Measurements from ENCODE around the gene GRB2. TPM values are rescaled to one million over a fixed set of nuclear protein-coding genes. Genes with fewer than 3 reads are reported as not detected.

GRB2 gene
- polyA plus RNA-seq, 3 donors: 164 to 338 (median 262) TPM

DNA sequence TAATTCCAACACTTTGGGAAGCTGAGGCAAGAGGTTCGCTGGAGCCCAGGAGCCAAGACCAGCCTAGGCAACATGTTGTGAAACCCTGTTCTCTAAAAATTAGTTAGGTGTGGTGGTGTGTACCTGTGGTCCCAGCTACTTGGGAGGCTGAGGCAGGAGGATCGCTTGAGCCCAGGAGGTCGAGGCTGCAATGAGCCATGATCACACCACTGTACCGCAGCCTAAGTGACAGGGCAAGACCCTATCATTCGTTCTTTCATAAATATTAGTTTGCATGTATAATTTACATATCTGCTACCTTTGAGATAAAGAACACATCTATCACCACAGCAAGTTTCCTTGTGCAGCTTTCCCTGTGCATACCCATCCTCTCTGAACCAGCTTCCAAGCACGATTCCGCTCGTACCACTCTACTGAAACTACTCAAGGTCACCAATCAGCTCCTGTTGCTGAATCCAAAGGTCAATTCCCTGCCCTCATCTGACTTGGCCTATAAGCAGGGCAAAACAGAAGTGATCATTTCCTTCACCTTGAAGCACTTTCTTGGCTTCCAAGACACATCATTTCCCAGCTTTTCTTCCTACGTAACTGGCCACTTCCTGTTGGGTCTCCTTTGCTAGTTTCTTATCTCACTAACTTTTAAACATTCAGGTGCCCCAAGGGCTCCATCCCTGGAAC, 49.1 kb downstream of the GRB2 start:
- peaks cover 8 to 10% of the 10 kb centered on the region in 2 donors for H3K36me3 ChIP-seq (replicated peaks in 1 of 2; ENCODE audit: control insufficient read depth in 1 of 2, insufficient read depth in 2 of 2, low read length in 2 of 2)
- TF ChIP-seq, protein P1, sequence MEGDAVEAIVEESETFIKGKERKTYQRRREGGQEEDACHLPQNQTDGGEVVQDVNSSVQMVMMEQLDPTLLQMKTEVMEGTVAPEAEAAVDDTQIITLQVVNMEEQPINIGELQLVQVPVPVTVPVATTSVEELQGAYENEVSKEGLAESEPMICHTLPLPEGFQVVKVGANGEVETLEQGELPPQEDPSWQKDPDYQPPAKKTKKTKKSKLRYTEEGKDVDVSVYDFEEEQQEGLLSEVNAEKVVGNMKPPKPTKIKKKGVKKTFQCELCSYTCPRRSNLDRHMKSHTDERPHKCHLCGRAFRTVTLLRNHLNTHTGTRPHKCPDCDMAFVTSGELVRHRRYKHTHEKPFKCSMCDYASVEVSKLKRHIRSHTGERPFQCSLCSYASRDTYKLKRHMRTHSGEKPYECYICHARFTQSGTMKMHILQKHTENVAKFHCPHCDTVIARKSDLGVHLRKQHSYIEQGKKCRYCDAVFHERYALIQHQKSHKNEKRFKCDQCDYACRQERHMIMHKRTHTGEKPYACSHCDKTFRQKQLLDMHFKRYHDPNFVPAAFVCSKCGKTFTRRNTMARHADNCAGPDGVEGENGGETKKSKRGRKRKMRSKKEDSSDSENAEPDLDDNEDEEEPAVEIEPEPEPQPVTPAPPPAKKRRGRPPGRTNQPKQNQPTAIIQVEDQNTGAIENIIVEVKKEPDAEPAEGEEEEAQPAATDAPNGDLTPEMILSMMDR (IDR thresholded peaks at IDR 0.05): no peak
- 81% methylated on average over 5 of the region's 9 CpGs for WGBS (ENCODE audit: insufficient coverage)
- intact Hi-C loops (cut with micrococcal nuclease): no loop called here
- H3K9me3 ChIP-seq (replicated peaks in 1 of 2; ENCODE audit: control insufficient read depth in 1 of 2, insufficient read depth in 1 of 2, low read length in 2 of 2): no peaks in the 10 kb centered on the region
- H3K27ac Mint-ChIP-seq: peak overlapping the region in 5 of 7 donors; percentile 52 to 87 (median 61)
- no peaks in the 10 kb centered on the region for H3K9me3 Mint-ChIP-seq
- H3K36me3 Mint-ChIP-seq: peaks cover 17 to 24% of the 10 kb centered on the region in 2 donors
- H4K20me1 ChIP-seq (ENCODE audit: insufficient read depth, low read length): peaks cover 99% of the 10 kb centered on the region
- no peak for DNase-seq
- peaks cover 64% of the 10 kb centered on the region for H3K4me1 Mint-ChIP-seq
- H3K4me2 ChIP-seq (replicated peaks; ENCODE audit: extremely low read depth, low read length, poor library complexity, severe bottlenecking): no peak overlapping the region
- no peak overlapping the region for H3K9ac ChIP-seq (ENCODE audit: insufficient read depth, low read length, poor library complexity, severe bottlenecking)
- no peaks in the 10 kb centered on the region for H3K27me3 Mint-ChIP-seq (ENCODE audit: low read depth in 3 of 3)
- no peaks in the 10 kb centered on the region for H3K27me3 ChIP-seq (ENCODE audit: control insufficient read depth in 2 of 2, insufficient read depth in 2 of 2, low read length in 2 of 2)
- H3K27ac ChIP-seq (ENCODE audit: low read depth in 1 of 2, low read length in 2 of 2): peak overlapping the region in 1 of 2 donors; percentile 61
- no peak overlapping the region for H2AFZ ChIP-seq (ENCODE audit: insufficient read depth, low read depth, low read length, poor library complexity, severe bottlenecking)
- H3K4me3 Mint-ChIP-seq: no peak overlapping the region
- H3K4me1 ChIP-seq (ENCODE audit: control insufficient read depth in 1 of 2, insufficient read depth in 2 of 2, low read length in 2 of 2): peaks cover 27 to 29% of the 10 kb centered on the region in 2 donors
- peaks cover 100% of the 10 kb centered on the region for H3K79me2 ChIP-seq (ENCODE audit: insufficient read depth, low read length)
- H3K4me3 ChIP-seq (replicated peaks in 1 of 3; ENCODE audit: low read depth in 2 of 3, low read length in 3 of 3): no peak overlapping the region

DNA sequence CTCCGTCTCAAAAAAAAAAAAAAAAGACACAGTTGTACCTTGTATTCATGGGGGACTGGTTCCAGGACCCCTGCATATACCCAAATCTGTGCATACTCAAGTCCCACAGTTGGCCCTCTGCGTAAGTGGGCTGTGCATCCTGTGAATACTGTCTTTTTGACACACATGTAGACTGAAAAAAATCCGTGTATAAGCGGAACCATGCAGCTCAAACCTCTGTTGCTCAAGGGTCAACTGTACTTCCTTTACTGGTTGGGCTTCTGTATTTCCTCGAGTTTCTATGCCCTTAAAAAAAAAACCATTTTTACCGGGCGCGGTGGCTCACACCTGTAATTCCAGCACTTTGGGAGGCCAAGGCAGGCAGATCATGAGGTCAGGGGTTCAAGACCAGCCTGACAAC, 52.3 kb downstream of the GRB2 start:
- H3K27ac Mint-ChIP-seq: peak overlapping the region; percentile 26 to 81 (median 54)
- Histone ChIP-seq H4K20me1 (ENCODE audit: insufficient read depth, low read length) (peaks cover 100% of the 10 kb centered on the region), H3K4me2 (replicated peaks; ENCODE audit: extremely low read depth, low read length, poor library complexity, severe bottlenecking) (no peak overlapping the region), H3K27ac (ENCODE audit: low read depth in 1 of 2, low read length in 2 of 2) (peak overlapping the region; percentile 17 to 41), H2AFZ (ENCODE audit: insufficient read depth, low read depth, low read length, poor library complexity, severe bottlenecking) (no peak overlapping the region), H3K27me3 (ENCODE audit: control insufficient read depth in 2 of 2, insufficient read depth in 2 of 2, low read length in 2 of 2) (no peaks in the 10 kb centered on the region), H3K79me2 (ENCODE audit: insufficient read depth, low read length) (peaks cover 100% of the 10 kb centered on the region), H3K4me3 (replicated peaks in 1 of 3; ENCODE audit: low read depth in 2 of 3, low read length in 3 of 3) (no peak overlapping the region), H3K4me1 (ENCODE audit: control insufficient read depth in 1 of 2, insufficient read depth in 2 of 2, low read length in 2 of 2) (peaks cover 47 to 48% of the 10 kb centered on the region in 2 donors), H3K9me3 (replicated peaks in 1 of 2; ENCODE audit: control insufficient read depth in 1 of 2, insufficient read depth in 1 of 2, low read length in 2 of 2) (no peaks in the 10 kb centered on the region), H3K9ac (ENCODE audit: insufficient read depth, low read length, poor library complexity, severe bottlenecking) (no peak overlapping the region), H3K36me3 (replicated peaks in 1 of 2; ENCODE audit: control insufficient read depth in 1 of 2, insufficient read depth in 2 of 2, low read length in 2 of 2) (peaks cover 8 to 10% of the 10 kb centered on the region in 2 donors)
- TF ChIP-seq, protein P1 (IDR thresholded peaks at IDR 0.05): no peak
- WGBS (ENCODE audit: insufficient coverage): 57% methylated on average over 7 of the region's 8 CpGs
- H3K27me3 Mint-ChIP-seq (ENCODE audit: low read depth in 3 of 3): peaks cover 0 to 2% (median 0%) of the 10 kb centered on the region in 3 donors
- no peaks in the 10 kb centered on the region for H3K9me3 Mint-ChIP-seq
- H3K4me3 Mint-ChIP-seq: no peak overlapping the region
- peaks cover 77% of the 10 kb centered on the region for H3K4me1 Mint-ChIP-seq
- H3K36me3 Mint-ChIP-seq: peaks cover 19 to 41% of the 10 kb centered on the region in 2 donors
- peak in 1 of 3 donors; percentile 56 for DNase-seq
- intact Hi-C loops (cut with micrococcal nuclease): no loop called here
